Measurements from ENCODE around the gene GDPD3.

Gene GDPD3

DNA sequence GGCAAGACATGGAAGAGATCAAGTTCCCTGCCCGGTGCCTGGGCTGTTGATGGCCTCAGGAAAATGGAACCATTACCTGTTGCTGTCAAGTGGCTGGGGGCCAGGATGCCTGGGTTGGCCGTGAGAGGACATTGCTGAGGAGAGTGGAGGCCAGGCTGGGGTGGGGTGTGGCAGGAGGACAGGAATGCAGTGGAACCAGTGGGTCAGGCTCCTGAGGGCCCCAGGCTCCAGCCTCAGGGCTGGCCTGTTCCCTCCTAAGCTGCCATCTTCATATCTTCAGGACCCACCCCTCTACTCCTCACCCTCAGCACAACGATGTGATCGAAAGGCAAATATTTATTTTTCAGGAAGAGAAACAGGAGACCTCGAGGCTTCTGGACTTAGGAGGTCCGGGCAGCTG, 8.8 kb downstream of the GDPD3 start:
- H3K4me2 ChIP-seq = no peak overlapping the region
- H3K4me3 ChIP-seq (IDR thresholded peaks at IDR 0.05; ENCODE audit: insufficient read depth, low read depth, low read length) = no peak overlapping the region
- no peak overlapping the region for H2AFZ ChIP-seq (ENCODE audit: low read depth)
- H3K79me2 ChIP-seq (ENCODE audit: insufficient read depth, low read depth) = no peaks in the 10 kb centered on the region
- TF ChIP-seq, protein P1, sequence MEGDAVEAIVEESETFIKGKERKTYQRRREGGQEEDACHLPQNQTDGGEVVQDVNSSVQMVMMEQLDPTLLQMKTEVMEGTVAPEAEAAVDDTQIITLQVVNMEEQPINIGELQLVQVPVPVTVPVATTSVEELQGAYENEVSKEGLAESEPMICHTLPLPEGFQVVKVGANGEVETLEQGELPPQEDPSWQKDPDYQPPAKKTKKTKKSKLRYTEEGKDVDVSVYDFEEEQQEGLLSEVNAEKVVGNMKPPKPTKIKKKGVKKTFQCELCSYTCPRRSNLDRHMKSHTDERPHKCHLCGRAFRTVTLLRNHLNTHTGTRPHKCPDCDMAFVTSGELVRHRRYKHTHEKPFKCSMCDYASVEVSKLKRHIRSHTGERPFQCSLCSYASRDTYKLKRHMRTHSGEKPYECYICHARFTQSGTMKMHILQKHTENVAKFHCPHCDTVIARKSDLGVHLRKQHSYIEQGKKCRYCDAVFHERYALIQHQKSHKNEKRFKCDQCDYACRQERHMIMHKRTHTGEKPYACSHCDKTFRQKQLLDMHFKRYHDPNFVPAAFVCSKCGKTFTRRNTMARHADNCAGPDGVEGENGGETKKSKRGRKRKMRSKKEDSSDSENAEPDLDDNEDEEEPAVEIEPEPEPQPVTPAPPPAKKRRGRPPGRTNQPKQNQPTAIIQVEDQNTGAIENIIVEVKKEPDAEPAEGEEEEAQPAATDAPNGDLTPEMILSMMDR (conservative IDR thresholded peaks at IDR 0.05; ENCODE audit: low read depth, low read length) = no peak
- no peaks in the 10 kb centered on the region for H3K36me3 ChIP-seq (ENCODE audit: insufficient read depth)
- H3K27ac ChIP-seq = no peak overlapping the region
- H3K27me3 ChIP-seq (ENCODE audit: insufficient read depth, low read depth) = no peaks in the 10 kb centered on the region
- no peaks in the 10 kb centered on the region for H4K20me1 ChIP-seq (ENCODE audit: insufficient read depth)
- no peak overlapping the region for H3K9ac ChIP-seq
- no peaks in the 10 kb centered on the region for H3K4me1 ChIP-seq (ENCODE audit: low read depth, poor library complexity, severe bottlenecking)

DNA sequence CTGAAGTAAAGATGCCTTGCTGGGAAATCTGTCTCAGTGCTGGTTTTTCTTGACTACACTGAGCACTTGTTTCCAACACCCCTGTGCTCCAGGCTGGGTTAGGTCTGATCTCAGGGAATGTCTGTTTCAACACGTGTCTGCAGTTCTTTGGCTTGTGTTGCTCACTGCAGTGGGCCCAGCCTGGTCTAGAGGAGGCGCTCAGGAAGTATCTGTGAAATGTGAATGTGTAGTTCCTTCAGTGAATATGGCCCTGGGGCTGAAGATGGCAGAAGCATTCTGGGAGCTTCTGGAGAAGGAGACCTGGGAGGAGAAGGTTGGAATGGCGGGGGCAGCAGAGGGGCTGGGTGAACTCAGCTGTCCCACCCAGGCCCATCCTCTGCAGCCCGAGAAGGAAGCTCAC, 9.2 kb downstream of the GDPD3 start:
- Histone ChIP-seq H3K9ac (no peak overlapping the region), H2AFZ (ENCODE audit: low read depth) (no peak overlapping the region), H3K27me3 (ENCODE audit: insufficient read depth, low read depth) (no peaks in the 10 kb centered on the region)

DNA sequence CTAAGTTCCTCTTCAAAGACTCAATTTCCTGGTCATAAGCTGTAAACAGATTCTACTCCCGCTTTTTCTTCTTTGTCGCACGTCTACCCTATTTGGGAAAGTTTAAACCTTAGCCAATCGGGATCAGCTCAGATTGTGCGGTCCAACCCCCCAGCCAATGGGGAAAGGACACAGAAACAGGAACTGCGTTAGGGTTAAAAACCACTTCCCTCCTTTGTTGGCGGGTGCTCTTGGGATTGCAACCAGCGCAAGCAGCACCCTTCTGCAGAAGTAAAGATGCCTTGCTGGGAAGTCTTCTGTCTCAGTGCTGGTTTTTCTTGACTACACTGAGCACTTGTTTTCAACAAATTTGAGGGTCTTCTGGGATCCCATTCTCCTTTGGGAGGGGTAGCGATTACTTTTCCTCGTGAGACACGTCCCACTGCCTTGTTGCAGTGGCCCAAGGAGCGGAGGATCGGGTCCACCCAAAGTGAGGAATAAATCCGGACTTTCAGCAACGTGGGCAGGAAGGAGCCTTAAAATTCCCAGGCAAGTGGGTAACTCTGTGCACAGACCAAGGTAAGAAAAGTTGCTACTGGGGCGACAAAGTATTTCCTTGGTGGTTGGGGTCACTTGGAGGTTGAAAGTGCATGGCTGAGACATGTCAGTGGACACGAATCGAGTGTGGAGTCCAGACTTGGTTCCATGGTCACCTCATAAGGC, 16.3 kb downstream of the GDPD3 start:
- H3K27ac ChIP-seq = peak overlapping the region; percentile 37; the same call in 1 of the 2 replicates
- no peak overlapping the region for H3K9ac ChIP-seq

More for the DNA sequence above, 9.2 kb downstream of the GDPD3 start:
- H3K4me3 ChIP-seq (IDR thresholded peaks at IDR 0.05; ENCODE audit: insufficient read depth, low read depth, low read length) = no peak overlapping the region
- H3K4me1 ChIP-seq (ENCODE audit: low read depth, poor library complexity, severe bottlenecking) = no peaks in the 10 kb centered on the region
- H4K20me1 ChIP-seq (ENCODE audit: insufficient read depth) = no peaks in the 10 kb centered on the region
- H3K79me2 ChIP-seq (ENCODE audit: insufficient read depth, low read depth) = no peaks in the 10 kb centered on the region
- no peak overlapping the region for H3K4me2 ChIP-seq
- TF ChIP-seq, protein P1 (conservative IDR thresholded peaks at IDR 0.05; ENCODE audit: low read depth, low read length) = no peak
- H3K36me3 ChIP-seq (ENCODE audit: insufficient read depth) = no peaks in the 10 kb centered on the region
- no peak overlapping the region for H3K27ac ChIP-seq

DNA sequence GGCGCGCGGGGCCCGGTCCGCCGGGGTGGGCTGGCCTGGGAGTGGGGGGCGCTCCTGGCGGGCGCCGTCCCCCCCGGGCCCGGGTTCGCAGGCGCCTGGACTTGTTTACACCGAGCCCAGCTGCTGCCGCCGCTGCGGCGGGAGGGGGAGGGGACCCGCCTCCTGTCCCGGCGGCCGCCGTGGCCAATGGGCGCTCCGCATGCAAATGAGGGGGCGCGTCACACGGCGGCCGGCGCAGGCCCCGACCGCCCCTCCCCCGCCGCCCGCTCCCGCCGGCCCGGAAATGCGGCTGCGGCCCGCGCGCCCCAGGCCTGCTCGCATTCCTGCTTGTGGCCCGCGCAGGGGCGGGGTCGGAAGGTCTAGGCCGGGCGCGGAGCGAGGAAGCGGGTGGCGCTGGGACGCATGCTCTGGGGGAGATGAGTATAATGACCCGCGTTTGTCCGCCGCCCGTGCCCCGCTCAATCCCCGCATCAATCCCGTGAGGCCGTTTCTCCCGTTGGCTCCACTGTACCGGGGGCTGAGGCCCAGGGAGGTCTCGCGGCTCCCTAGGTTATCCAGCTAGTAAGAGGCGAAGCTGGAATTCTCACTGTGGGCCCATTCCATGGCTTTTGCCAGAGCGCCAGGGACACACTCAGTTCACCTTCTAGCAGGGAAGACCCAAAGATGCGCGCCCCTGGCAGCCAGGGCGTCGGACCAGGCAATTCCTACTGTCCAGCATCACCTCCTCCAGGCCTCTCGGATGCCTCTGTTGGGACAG, 17.1 kb downstream of the GDPD3 start, which contains the start of gene YPEL3:
Gene YPEL3, minus strand, starts transcription at position 109 of the 757 bp plus-strand sequence. CDS start 731 bp downstream, outside the sequence.
- H3K36me3 ChIP-seq (ENCODE audit: insufficient read depth) = no peaks in the 10 kb centered on the region
- H3K27me3 ChIP-seq (ENCODE audit: insufficient read depth, low read depth) = no peaks in the 10 kb centered on the region
- H4K20me1 ChIP-seq (ENCODE audit: insufficient read depth) = no peaks in the 10 kb centered on the region
- H3K4me1 ChIP-seq (ENCODE audit: low read depth, poor library complexity, severe bottlenecking) = peaks cover 32% of the 10 kb centered on the region
- peak within 1 kb of the TSS; percentile 98 for H2AFZ ChIP-seq (ENCODE audit: low read depth)
- H3K4me2 ChIP-seq = peak within 1 kb of the TSS; percentile 94
- peak within 1 kb of the TSS; percentile 43; the same call in 1 of the 2 replicates for H3K9ac ChIP-seq
- TF ChIP-seq, protein P1 (conservative IDR thresholded peaks at IDR 0.05; ENCODE audit: low read depth, low read length) = no peak
- no peak within 1 kb of the TSS for H3K4me3 ChIP-seq (IDR thresholded peaks at IDR 0.05; ENCODE audit: insufficient read depth, low read depth, low read length)
- H3K79me2 ChIP-seq (ENCODE audit: insufficient read depth, low read depth) = no peaks in the 10 kb centered on the region; the same call in 1 of the 2 replicates
- peak within 1 kb of the TSS; percentile 37; the same call in 1 of the 2 replicates for H3K27ac ChIP-seq

More for the DNA sequence above, 16.3 kb downstream of the GDPD3 start:
- Histone ChIP-seq H3K4me3 (IDR thresholded peaks at IDR 0.05; ENCODE audit: insufficient read depth, low read depth, low read length) (no peak overlapping the region), H3K36me3 (ENCODE audit: insufficient read depth) (no peaks in the 10 kb centered on the region), H3K4me2 (no peak overlapping the region), H2AFZ (ENCODE audit: low read depth) (peak overlapping the region; percentile 98), H4K20me1 (ENCODE audit: insufficient read depth) (no peaks in the 10 kb centered on the region), H3K27me3 (ENCODE audit: insufficient read depth, low read depth) (no peaks in the 10 kb centered on the region), H3K79me2 (ENCODE audit: insufficient read depth, low read depth) (no peaks in the 10 kb centered on the region; the same call in 1 of the 2 replicates), H3K4me1 (ENCODE audit: low read depth, poor library complexity, severe bottlenecking) (peaks cover 30% of the 10 kb centered on the region)
- TF ChIP-seq, protein P1 (conservative IDR thresholded peaks at IDR 0.05; ENCODE audit: low read depth, low read length) = no peak
